Left forelimb (tissue), 1 donor: ENCODE data around the gene PITPNM1.
A peak's percentile ranks its signal among the peaks of the same experiment; 100 is the strongest.
"Not testable (repeated sequence)": the region's sequence is repeated elsewhere in the genome, so short reads cannot be mapped to it uniquely, and the experiment has no call there.

ENCODE experiments used
- DNase-seq: peaks from one replicate; pipeline ENCODE4 v3.0.0-alpha.2; 2018; ENCODE audit warnings: low spot score

PITPNM1 gene

GRCh38 chr11:67466367-67466766 is 38.8 kb downstream of the PITPNM1 start:
- DNase-seq, result no peak

- DNase-seq, result not testable (repeated sequence)
These were observed 39.6 kb downstream of the PITPNM1 start for GRCh38 chr11:67465530-67465929.

GRCh38 chr11:67465189-67465510 is 40.0 kb downstream of the PITPNM1 start:
- DNase-seq, result no peak

GRCh38 chr11:67464411-67465188 is 40.6 kb downstream of the PITPNM1 start:
- peak; percentile 82 for DNase-seq

GRCh38 chr11:67463680-67464410 is 41.3 kb downstream of the PITPNM1 start:
- DNase-seq, result no peak

GRCh38 chr11:67463186-67463585 is 42.0 kb downstream of the PITPNM1 start:
- DNase-seq, result no peak

GRCh38 chr11:67458266-67458665 is 46.9 kb downstream of the PITPNM1 start:
- DNase-seq, result no peak

- no peak for DNase-seq
These were observed 47.7 kb downstream of the PITPNM1 start for GRCh38 chr11:67457453-67457852.

- no peak for DNase-seq
These were observed 49.0 kb downstream of the PITPNM1 start for GRCh38 chr11:67456068-67456705.

- DNase-seq, result no peak
These were observed 50.1 kb downstream of the PITPNM1 start, which contains the start of gene CABP4 for GRCh38 chr11:67455054-67455453. Gene CABP4, plus strand, starts transcription at chr11:67455354. Its CDS starts 70 bp downstream, at chr11:67455424.

- DNase-seq, result no peak
These were observed 51.1 kb downstream of the PITPNM1 start for GRCh38 chr11:67453816-67454732.

GRCh38 chr11:67452141-67452952 is 52.8 kb downstream of the PITPNM1 start, which contains the start of gene GPR152:
Gene GPR152, minus strand, starts transcription at chr11:67452729. Its CDS starts 5 bp downstream, at chr11:67452724.
- DNase-seq, result no peak

GRCh38 chr11:67451658-67451976 is 53.5 kb downstream of the PITPNM1 start:
- no peak for DNase-seq

GRCh38 chr11:67450796-67451657 is 54.1 kb downstream of the PITPNM1 start:
- no peak for DNase-seq

- DNase-seq, result no peak
These were observed 55.9 kb downstream of the PITPNM1 start for GRCh38 chr11:67449116-67449844.

- no peak for DNase-seq
These were observed 56.9 kb downstream of the PITPNM1 start for GRCh38 chr11:67448220-67448609.

GRCh38 chr11:67445515-67445914 is 59.6 kb downstream of the PITPNM1 start:
- no peak for DNase-seq

GRCh38 chr11:67442504-67443404 is 62.4 kb downstream of the PITPNM1 start:
- no peak for DNase-seq
